ENCODE data around the gene KCNJ15.

Gene KCNJ15

GRCh38 chr21:38341546-38342012 lies 84.8 kb downstream of the KCNJ15 start:
- Histone ChIP-seq H3K9me3 (ENCODE audit: control insufficient read depth, low read length) (no peaks in the 10 kb centered on the region), H3K4me3 (ENCODE audit: extremely low read depth, insufficient read depth, low read length, poor library complexity, severe bottlenecking) (no peak overlapping the region), H3K27ac (ENCODE audit: low read depth, low read length, severe bottlenecking) (no peak overlapping the region), H3K36me3 (ENCODE audit: control insufficient read depth, insufficient read depth, low read length) (no peaks in the 10 kb centered on the region), H3K4me1 (ENCODE audit: control insufficient read depth, insufficient read depth, low read length, poor library complexity, severe bottlenecking) (no peaks in the 10 kb centered on the region)
- WGBS, 2 experiments (ENCODE audit: insufficient coverage in 2 of 2): 92 to 100% methylated on average over 2 to 3 of the region's 5 CpGs

GRCh38 chr21:38342739-38343138 lies 85.9 kb downstream of the KCNJ15 start:
- no peaks in the 10 kb centered on the region for H3K36me3 ChIP-seq (ENCODE audit: control insufficient read depth, insufficient read depth, low read length)
- no CpG with 5 or more reads among the region's 1 CpG for WGBS, 2 experiments (ENCODE audit: insufficient coverage in 2 of 2)
- no peaks in the 10 kb centered on the region for H3K4me1 ChIP-seq (ENCODE audit: control insufficient read depth, insufficient read depth, low read length, poor library complexity, severe bottlenecking)
- H3K9me3 ChIP-seq (ENCODE audit: control insufficient read depth, low read length): no peaks in the 10 kb centered on the region
- no peak overlapping the region for H3K27ac ChIP-seq (ENCODE audit: low read depth, low read length, severe bottlenecking)
- H3K4me3 ChIP-seq (ENCODE audit: extremely low read depth, insufficient read depth, low read length, poor library complexity, severe bottlenecking): no peak overlapping the region

- Histone ChIP-seq H3K27ac (ENCODE audit: low read depth, low read length, severe bottlenecking) (no peak overlapping the region), H3K4me3 (ENCODE audit: extremely low read depth, insufficient read depth, low read length, poor library complexity, severe bottlenecking) (no peak overlapping the region), H3K36me3 (ENCODE audit: control insufficient read depth, insufficient read depth, low read length) (no peaks in the 10 kb centered on the region), H3K9me3 (ENCODE audit: control insufficient read depth, low read length) (no peaks in the 10 kb centered on the region), H3K4me1 (ENCODE audit: control insufficient read depth, insufficient read depth, low read length, poor library complexity, severe bottlenecking) (no peaks in the 10 kb centered on the region)
- 89 to 97% methylated on average over 6 of the region's 6 CpGs for WGBS, 2 experiments (ENCODE audit: insufficient coverage in 2 of 2)
These were observed 86.9 kb downstream of the KCNJ15 start for GRCh38 chr21:38343691-38344090.

- no peak overlapping the region for H3K27ac ChIP-seq (ENCODE audit: low read depth, low read length, severe bottlenecking)
- peaks cover 6% of the 10 kb centered on the region for H3K4me1 ChIP-seq (ENCODE audit: control insufficient read depth, insufficient read depth, low read length, poor library complexity, severe bottlenecking)
- no peaks in the 10 kb centered on the region for H3K9me3 ChIP-seq (ENCODE audit: control insufficient read depth, low read length)
- WGBS, 2 experiments (ENCODE audit: insufficient coverage in 2 of 2): 85 to 93% methylated on average over 5 of the region's 5 CpGs
- H3K36me3 ChIP-seq (ENCODE audit: control insufficient read depth, insufficient read depth, low read length): no peaks in the 10 kb centered on the region
- no peak overlapping the region for H3K4me3 ChIP-seq (ENCODE audit: extremely low read depth, insufficient read depth, low read length, poor library complexity, severe bottlenecking)
These were observed 89.5 kb downstream of the KCNJ15 start for GRCh38 chr21:38346286-38346685.

GRCh38 chr21:38349111-38349746 lies 92.4 kb downstream of the KCNJ15 start:
- Histone ChIP-seq H3K4me1 (ENCODE audit: control insufficient read depth, insufficient read depth, low read length, poor library complexity, severe bottlenecking) (peaks cover 11% of the 10 kb centered on the region), H3K4me3 (ENCODE audit: extremely low read depth, insufficient read depth, low read length, poor library complexity, severe bottlenecking) (no peak overlapping the region), H3K9me3 (ENCODE audit: control insufficient read depth, low read length) (no peaks in the 10 kb centered on the region), H3K27ac (ENCODE audit: low read depth, low read length, severe bottlenecking) (no peak overlapping the region), H3K36me3 (ENCODE audit: control insufficient read depth, insufficient read depth, low read length) (no peaks in the 10 kb centered on the region)
- WGBS, 2 experiments (ENCODE audit: insufficient coverage in 2 of 2): 87 to 88% methylated on average over 6 to 7 of the region's 10 CpGs

GRCh38 chr21:38349977-38350376 lies 93.2 kb downstream of the KCNJ15 start:
- H3K36me3 ChIP-seq (ENCODE audit: control insufficient read depth, insufficient read depth, low read length): no peaks in the 10 kb centered on the region
- WGBS, 2 experiments (ENCODE audit: insufficient coverage in 2 of 2): 100% methylated on average over 2 of the region's 2 CpGs
- H3K4me1 ChIP-seq (ENCODE audit: control insufficient read depth, insufficient read depth, low read length, poor library complexity, severe bottlenecking): peaks cover 11% of the 10 kb centered on the region
- no peaks in the 10 kb centered on the region for H3K9me3 ChIP-seq (ENCODE audit: control insufficient read depth, low read length)
- H3K4me3 ChIP-seq (ENCODE audit: extremely low read depth, insufficient read depth, low read length, poor library complexity, severe bottlenecking): no peak overlapping the region
- no peak overlapping the region for H3K27ac ChIP-seq (ENCODE audit: low read depth, low read length, severe bottlenecking)

GRCh38 chr21:38350684-38351083 lies 93.9 kb downstream of the KCNJ15 start:
- Histone ChIP-seq H3K36me3 (ENCODE audit: control insufficient read depth, insufficient read depth, low read length) (no peaks in the 10 kb centered on the region), H3K9me3 (ENCODE audit: control insufficient read depth, low read length) (no peaks in the 10 kb centered on the region), H3K4me1 (ENCODE audit: control insufficient read depth, insufficient read depth, low read length, poor library complexity, severe bottlenecking) (peaks cover 11% of the 10 kb centered on the region), H3K4me3 (ENCODE audit: extremely low read depth, insufficient read depth, low read length, poor library complexity, severe bottlenecking) (no peak overlapping the region), H3K27ac (ENCODE audit: low read depth, low read length, severe bottlenecking) (no peak overlapping the region)
- 83 to 91% methylated on average over 1 to 2 of the region's 3 CpGs for WGBS, 2 experiments (ENCODE audit: insufficient coverage in 2 of 2)

GRCh38 chr21:38351176-38351959 lies 94.6 kb downstream of the KCNJ15 start:
- H3K27ac ChIP-seq (ENCODE audit: low read depth, low read length, severe bottlenecking): peak overlapping the region; percentile 79
- no peaks in the 10 kb centered on the region for H3K36me3 ChIP-seq (ENCODE audit: control insufficient read depth, insufficient read depth, low read length)
- peaks cover 11% of the 10 kb centered on the region for H3K4me1 ChIP-seq (ENCODE audit: control insufficient read depth, insufficient read depth, low read length, poor library complexity, severe bottlenecking)
- no peaks in the 10 kb centered on the region for H3K9me3 ChIP-seq (ENCODE audit: control insufficient read depth, low read length)
- WGBS, 2 experiments (ENCODE audit: insufficient coverage in 2 of 2): 95 to 97% methylated on average over 12 to 13 of the region's 16 CpGs
- H3K4me3 ChIP-seq (ENCODE audit: extremely low read depth, insufficient read depth, low read length, poor library complexity, severe bottlenecking): no peak overlapping the region

- Histone ChIP-seq H3K27ac (ENCODE audit: low read depth, low read length, severe bottlenecking) (peak overlapping the region; percentile 79), H3K36me3 (ENCODE audit: control insufficient read depth, insufficient read depth, low read length) (no peaks in the 10 kb centered on the region), H3K4me3 (ENCODE audit: extremely low read depth, insufficient read depth, low read length, poor library complexity, severe bottlenecking) (no peak overlapping the region), H3K4me1 (ENCODE audit: control insufficient read depth, insufficient read depth, low read length, poor library complexity, severe bottlenecking) (peaks cover 11% of the 10 kb centered on the region), H3K9me3 (ENCODE audit: control insufficient read depth, low read length) (no peaks in the 10 kb centered on the region)
- 60 to 62% methylated on average over 6 to 7 of the region's 10 CpGs for WGBS, 2 experiments (ENCODE audit: insufficient coverage in 2 of 2)
These were observed 95.2 kb downstream of the KCNJ15 start for GRCh38 chr21:38351961-38352521.

- no peaks in the 10 kb centered on the region for H3K9me3 ChIP-seq (ENCODE audit: control insufficient read depth, low read length)
- 55 to 56% methylated on average over 6 of the region's 6 CpGs for WGBS, 2 experiments (ENCODE audit: insufficient coverage in 2 of 2)
- no peaks in the 10 kb centered on the region for H3K36me3 ChIP-seq (ENCODE audit: control insufficient read depth, insufficient read depth, low read length)
- H3K4me1 ChIP-seq (ENCODE audit: control insufficient read depth, insufficient read depth, low read length, poor library complexity, severe bottlenecking): peaks cover 11% of the 10 kb centered on the region
- peak overlapping the region; percentile 79 for H3K27ac ChIP-seq (ENCODE audit: low read depth, low read length, severe bottlenecking)
- no peak overlapping the region for H3K4me3 ChIP-seq (ENCODE audit: extremely low read depth, insufficient read depth, low read length, poor library complexity, severe bottlenecking)
These were observed 95.9 kb downstream of the KCNJ15 start for GRCh38 chr21:38352536-38353219.

Measured in mesodermal cell (in vitro differentiated cells).